Endothelial cell of umbilical vein (primary cell): Measurements from ENCODE around the gene SHROOM2. TPM values are rescaled to one million over a fixed set of nuclear protein-coding genes. Genes with fewer than 3 reads are reported as not detected.

Experiments
- BruUV-seq: library from RNA; stranded (reverse); fragments of 400-500 nt; replicated peaks from 2 replicates; lab custom pipeline; 2021; lab: Mats Ljungman, UMichigan
- CTCF ChIA-PET: fragments of 300-600, 350-600 bp; sonication (Branson Sonifier 250); formaldehyde crosslinking; loops from one replicate; lab custom pipeline; 2021; ENCODE audit warnings: antibody characterized with exemption, inconsistent platforms; lab: Charles Lee
- POLR2A ChIA-PET: fragments of 300-600, 350-600 bp; sonication (Branson Sonifier 250); formaldehyde crosslinking; loops from one replicate; lab custom pipeline; 2021; ENCODE audit warnings: antibody characterized with exemption, inconsistent platforms; lab: Charles Lee
- DNase-seq: peaks from one replicate; pipeline ENCODE4 v3.0.0-alpha.2; 2011; ENCODE audit warnings: low read depth, low spot score
- FAIRE-seq: peaks from 2 replicates; lab custom pipeline; 2011; peaks lifted over from hg19 to GRCh38; lab: Jason Lieb, UNC
- H2AFZ ChIP-seq: 2 replicates; pipeline ENCODE4 v1.6.0; 2012; ENCODE audit warnings: low read depth, low read length, control low read depth, inconsistent platforms
- H3K27ac ChIP-seq: 2 replicates; pipeline ENCODE4 v1.5.1; 2011; ENCODE audit warnings: low read depth, mild to moderate bottlenecking, control low read depth, low read length, moderate library complexity; ENCODE audit not compliant: insufficient read depth
- H3K27me3 ChIP-seq, 2 experiments: 2 replicates each; pipeline versions ENCODE4 v1.6.0 to v1.6.1; 2011; ENCODE audit warnings: low read length in 2 of 2, mixed read lengths in 1 of 2; ENCODE audit not compliant: control insufficient read depth in 2 of 2, insufficient read depth in 2 of 2
- H3K36me3 ChIP-seq, 2 experiments: 2 replicates in 1 of 2; 3 replicates in 1 of 2; pipeline ENCODE4 v1.5.1; 2011; ENCODE audit warnings: low read length in 2 of 2, mild to moderate bottlenecking in 1 of 2, moderate library complexity in 1 of 2; ENCODE audit not compliant: control insufficient read depth in 2 of 2, insufficient read depth in 2 of 2; ENCODE audit errors: extremely low read depth in 1 of 2
- H3K4me1 ChIP-seq: 3 replicates; pipeline ENCODE4 v1.5.1; 2011; ENCODE audit warnings: mild to moderate bottlenecking, low read length; ENCODE audit not compliant: control insufficient read depth, insufficient read depth; ENCODE audit errors: extremely low read depth
- H3K4me2 ChIP-seq: 2 replicates; pipeline ENCODE4 v1.6.1; 2011; ENCODE audit warnings: low read length, control low read depth, mixed read lengths; ENCODE audit not compliant: insufficient read depth
- H3K4me3 ChIP-seq, 3 experiments: fragments of 200-600 bp in 1 of 3; sonication (generic), shearing (Covaris generic) in 1 of 3; replicated peaks in 1 of 3; 2 replicates each; pipeline ENCODE4 v1.5.1; 2011 to 2016; ENCODE audit warnings: control low read depth in 3 of 3, low read length in 3 of 3, mild to moderate bottlenecking in 2 of 3, inconsistent platforms in 1 of 3, low read depth in 1 of 3, moderate library complexity in 1 of 3; ENCODE audit not compliant: insufficient read depth in 1 of 3
- H3K79me2 ChIP-seq: 2 replicates; pipeline ENCODE4 v1.6.0; 2012; ENCODE audit warnings: low read length, inconsistent platforms; ENCODE audit not compliant: control insufficient read depth, insufficient read depth
- H3K9ac ChIP-seq: replicated peaks from 2 replicates; pipeline ENCODE3; 2011; ENCODE audit warnings: low read length, control low read depth; ENCODE audit not compliant: insufficient read depth; ENCODE audit errors: extremely low read depth
- H3K9me1 ChIP-seq: replicated peaks from 3 replicates; pipeline ENCODE4 v1.6.0; 2011; ENCODE audit warnings: mild to moderate bottlenecking, low read length; ENCODE audit not compliant: control insufficient read depth, insufficient read depth; ENCODE audit errors: extremely low read depth
- H3K9me3 ChIP-seq: replicated peaks from 2 replicates; pipeline ENCODE4 v1.5.1; 2012; ENCODE audit warnings: low read length, inconsistent platforms; ENCODE audit not compliant: control insufficient read depth, insufficient read depth
- H4K20me1 ChIP-seq: replicated peaks from 2 replicates; pipeline ENCODE3; 2011; ENCODE audit warnings: mild to moderate bottlenecking, low read length; ENCODE audit not compliant: control insufficient read depth, insufficient read depth; ENCODE audit errors: extremely low read depth
- CTCF ChIP-seq, 2 donors: IDR thresholded peaks; 1 replicate in 1 of 2; 2 replicates in 1 of 2; pipeline ENCODE4 v1.5.1; 2011; ENCODE audit warnings: low read length in 2 of 2, mild to moderate bottlenecking in 2 of 2, moderate library complexity in 2 of 2, control low read depth in 1 of 2, inconsistent platforms in 1 of 2, low read depth in 1 of 2; ENCODE audit not compliant: insufficient read depth in 1 of 2; ENCODE audit errors: extremely low read depth in 1 of 2
- EZH2 ChIP-seq: IDR thresholded peaks from 2 replicates; pipeline ENCODE4 v1.6.1; 2012; ENCODE audit warnings: borderline replicate concordance, low read depth, mild to moderate bottlenecking, moderate library complexity, low read length, inconsistent platforms; ENCODE audit not compliant: severe bottlenecking
- FOS ChIP-seq: IDR thresholded peaks from 2 replicates; pipeline ENCODE4 v1.6.1; 2011; ENCODE audit warnings: mild to moderate bottlenecking, low read length, moderate library complexity, borderline replicate concordance; ENCODE audit not compliant: insufficient read depth
- GATA2 ChIP-seq: IDR thresholded peaks from 2 replicates; pipeline ENCODE4 v1.7.0; 2011; ENCODE audit warnings: low read depth, mild to moderate bottlenecking, moderate library complexity, mixed read lengths, low read length; ENCODE audit not compliant: insufficient read length, insufficient read depth
- JUN ChIP-seq: IDR thresholded peaks from 2 replicates; pipeline ENCODE4 v1.6.1; 2011; ENCODE audit warnings: borderline replicate concordance, low read depth; ENCODE audit not compliant: insufficient read length, insufficient read depth
- MAX ChIP-seq: IDR thresholded peaks from 2 replicates; pipeline ENCODE4 v1.6.1; 2011; ENCODE audit not compliant: insufficient read depth, insufficient read length
- MYC ChIP-seq: IDR thresholded peaks from one replicate; pipeline ENCODE4 v1.6.1; 2011; ENCODE audit warnings: mild to moderate bottlenecking, low read depth, low read length
- POLR2A ChIP-seq: IDR thresholded peaks from 2 replicates; pipeline ENCODE4 v1.6.1; 2012; ENCODE audit warnings: low read depth, mild to moderate bottlenecking, control low read depth, low read length
- POLR2AphosphoS5 ChIP-seq: IDR thresholded peaks from 2 replicates; pipeline ENCODE4 v1.6.1; 2012; ENCODE audit warnings: low read depth, mild to moderate bottlenecking, control low read depth, low read length, moderate library complexity; ENCODE audit not compliant: insufficient read depth
- dilution Hi-C: fragments of 300-500 bp; cut with MboI; formaldehyde crosslinking; loops from one replicate; pipeline ENCODE4 v1.15.0; 2019; ENCODE audit warnings: low sequenced_read_pairs; ENCODE audit not compliant: extremely low pct_ligation_motif_present
- intact Hi-C: fragments of 100-400 bp; cut with micrococcal nuclease; formaldehyde crosslinking; loops from one replicate; pipeline ENCODE4 v1.10.0; 2022
- polyA plus RNA-seq, 4 experiments: library from polyadenylated mRNA; depleted of rRNA in 3 of 4; stranded (reverse) in 3 of 4; unstranded in 1 of 4; fragments of >200 nt; gene quantifications; 2 replicates each; pipeline versions ENCODE4 v1.2.1 to v1.2.3, GENCODE V29; 2011 to 2012; ENCODE audit warnings: missing spikeins in 1 of 4
- total RNA-seq: library from RNA; stranded (reverse); gene quantifications from 2 replicates; pipeline ENCODE4 v1.2.3, GENCODE V29; 2021

SHROOM2 gene
- total and polyA plus RNA-seq, 2 donors (not counting 3 experiments of a cell fraction or from before 2014, with no cell fraction given), result 3.7 to 11.8 TPM

- TF ChIP-seq EZH2 (no peak), POLR2AphosphoS5 (no peak), JUN (no peak), POLR2A (no peak), FOS (no peak), CTCF (IDR thresholded peaks at IDR 0.05; ENCODE audit: extremely low read depth in 1 of 2, insufficient read depth in 1 of 2, low read depth in 1 of 2, low read length in 2 of 2) (no peak), MYC (no peak), GATA2 (no peak), MAX (no peak)
- dilution Hi-C loops, result no loop called here
- Histone ChIP-seq H3K4me3 (no peak overlapping the region), H3K9me1 (no peaks in the 10 kb centered on the region), H3K4me1 (peaks cover 19% of the 10 kb centered on the region), H2AFZ (no peak overlapping the region), H3K27ac (no peak overlapping the region), H3K79me2 (no peaks in the 10 kb centered on the region), H3K9me3 (no peaks in the 10 kb centered on the region), H3K4me2 (no peak overlapping the region), H3K27me3 (no peaks in the 10 kb centered on the region), H4K20me1 (no peaks in the 10 kb centered on the region), H3K36me3 (no peaks in the 10 kb centered on the region), H3K9ac (no peak overlapping the region)
- CTCF ChIA-PET, result interaction anchor here (0.8 kb wide), 1 partner anchor 12 kb away, joined by 3 read pairs; no protein-coding TSS in a partner anchor
- no TSS peak for BruUV-seq
- DNase-seq, result no peak
- POLR2A ChIA-PET, result interaction anchor here (0.6 kb wide), 1 partner anchor 56 kb away, joined by 3 read pairs; no protein-coding TSS in a partner anchor
- intact Hi-C loops, result no loop called here
- no peak for FAIRE-seq
Measured at GRCh38 chrX:9829308-9830267, 43.4 kb downstream of the SHROOM2 start.
